WERI-Rb-1 (cell line): ENCODE data around the gene MACROD2.

ENCODE experiments used
- DNase-seq: peaks from one replicate; pipeline ENCODE4 v3.0.0-alpha.2; 2020
- H3K27ac ChIP-seq: fragments of 250-450 bp; sonication (Bioruptor Pico); 2 replicates; pipeline ENCODE4 v1.5.1; 2020; ENCODE audit warnings: mild to moderate bottlenecking, moderate library complexity
- H3K27me3 ChIP-seq: fragments of 250-450 bp; sonication (Bioruptor Pico); 2 replicates; pipeline ENCODE4 v1.5.1; 2021; ENCODE audit warnings: mild to moderate bottlenecking, low read depth, moderate library complexity; ENCODE audit not compliant: insufficient read depth, severe bottlenecking
- H3K36me3 ChIP-seq: fragments of 250-450 bp; sonication (Bioruptor Pico); 2 replicates; pipeline ENCODE4 v1.5.1; 2020; ENCODE audit warnings: mild to moderate bottlenecking, moderate library complexity
- H3K4me3 ChIP-seq: 2 replicates; pipeline ENCODE4 v1.5.1; 2011; ENCODE audit warnings: low read depth, mild to moderate bottlenecking, control low read depth, low read length
- H3K9me3 ChIP-seq: fragments of 250-450 bp; sonication (Bioruptor Pico); 2 replicates; pipeline ENCODE4 v1.5.1; 2021; ENCODE audit warnings: mild to moderate bottlenecking, moderate library complexity; ENCODE audit not compliant: severe bottlenecking
- TF ChIP-seq, protein P1 (sequence below): IDR thresholded peaks from 2 replicates; pipeline ENCODE4 v1.5.1; 2011; ENCODE audit warnings: low read depth, mild to moderate bottlenecking, control low read depth, inconsistent platforms, low read length

MACROD2 gene

DNA sequence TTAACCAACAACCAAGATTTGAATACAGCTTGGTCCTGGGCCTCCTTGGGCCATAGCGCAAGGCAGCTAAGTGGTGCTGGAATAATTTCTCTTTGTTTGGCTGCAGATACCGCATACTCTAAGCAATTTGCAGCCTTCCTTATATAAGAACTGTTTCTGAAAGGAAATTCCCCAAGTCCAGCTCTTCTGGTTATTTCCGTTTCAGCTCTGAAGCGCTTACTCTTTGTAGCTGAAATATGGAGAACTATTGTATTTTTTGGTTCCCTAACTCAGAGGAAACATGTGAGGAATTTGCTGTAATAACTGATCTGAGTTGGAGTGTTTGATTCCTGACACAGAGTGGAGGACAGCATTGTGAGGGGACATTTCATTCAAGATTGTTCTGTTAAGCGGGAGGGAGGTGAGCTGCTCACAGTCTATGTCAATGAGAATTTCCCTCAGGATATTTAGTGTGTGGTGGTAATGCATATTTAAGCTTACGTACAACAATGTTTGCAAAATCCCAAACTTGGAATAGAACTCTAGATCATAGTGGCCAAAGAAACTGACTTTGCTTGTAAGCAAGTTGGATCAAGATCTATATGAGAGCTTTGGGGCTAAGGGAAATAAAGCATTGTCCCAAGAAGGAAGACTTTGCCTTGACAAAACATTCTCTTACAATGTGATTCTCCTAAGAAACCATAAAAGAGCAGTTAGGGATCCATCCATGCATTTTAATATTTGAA lies 918.7 kb downstream of the MACROD2 start:
- Histone ChIP-seq H3K4me3 (no peak overlapping the region), H3K9me3 (no peaks in the 10 kb centered on the region), H3K27me3 (no peaks in the 10 kb centered on the region), H3K36me3 (no peaks in the 10 kb centered on the region), H3K27ac (no peak overlapping the region)
- TF ChIP-seq, protein P1, sequence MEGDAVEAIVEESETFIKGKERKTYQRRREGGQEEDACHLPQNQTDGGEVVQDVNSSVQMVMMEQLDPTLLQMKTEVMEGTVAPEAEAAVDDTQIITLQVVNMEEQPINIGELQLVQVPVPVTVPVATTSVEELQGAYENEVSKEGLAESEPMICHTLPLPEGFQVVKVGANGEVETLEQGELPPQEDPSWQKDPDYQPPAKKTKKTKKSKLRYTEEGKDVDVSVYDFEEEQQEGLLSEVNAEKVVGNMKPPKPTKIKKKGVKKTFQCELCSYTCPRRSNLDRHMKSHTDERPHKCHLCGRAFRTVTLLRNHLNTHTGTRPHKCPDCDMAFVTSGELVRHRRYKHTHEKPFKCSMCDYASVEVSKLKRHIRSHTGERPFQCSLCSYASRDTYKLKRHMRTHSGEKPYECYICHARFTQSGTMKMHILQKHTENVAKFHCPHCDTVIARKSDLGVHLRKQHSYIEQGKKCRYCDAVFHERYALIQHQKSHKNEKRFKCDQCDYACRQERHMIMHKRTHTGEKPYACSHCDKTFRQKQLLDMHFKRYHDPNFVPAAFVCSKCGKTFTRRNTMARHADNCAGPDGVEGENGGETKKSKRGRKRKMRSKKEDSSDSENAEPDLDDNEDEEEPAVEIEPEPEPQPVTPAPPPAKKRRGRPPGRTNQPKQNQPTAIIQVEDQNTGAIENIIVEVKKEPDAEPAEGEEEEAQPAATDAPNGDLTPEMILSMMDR: no peak
- no peak for DNase-seq

DNA sequence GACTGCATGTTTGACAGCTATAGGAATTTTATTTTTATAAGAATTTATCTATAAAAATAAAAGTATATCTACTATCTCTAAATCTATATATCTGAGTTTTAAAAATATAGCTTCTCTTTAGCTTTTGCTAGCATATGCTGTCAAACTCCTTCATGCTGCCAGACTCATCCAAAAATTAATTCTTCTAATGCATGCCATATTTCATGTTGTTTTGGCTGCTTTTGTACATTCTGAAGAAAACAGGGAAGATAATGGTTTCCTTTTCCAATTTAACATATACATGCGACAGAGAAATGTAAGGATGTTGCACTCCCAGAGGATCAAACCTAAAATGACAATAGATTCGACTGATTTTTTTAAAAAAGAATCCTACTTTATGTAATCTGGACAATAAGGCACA lies 919.3 kb downstream of the MACROD2 start:
- no peaks in the 10 kb centered on the region for H3K9me3 ChIP-seq
- no peaks in the 10 kb centered on the region for H3K36me3 ChIP-seq
- no peak overlapping the region for H3K27ac ChIP-seq
- no peak for DNase-seq
- H3K4me3 ChIP-seq: no peak overlapping the region
- TF ChIP-seq, protein P1: no peak
- no peaks in the 10 kb centered on the region for H3K27me3 ChIP-seq

DNA sequence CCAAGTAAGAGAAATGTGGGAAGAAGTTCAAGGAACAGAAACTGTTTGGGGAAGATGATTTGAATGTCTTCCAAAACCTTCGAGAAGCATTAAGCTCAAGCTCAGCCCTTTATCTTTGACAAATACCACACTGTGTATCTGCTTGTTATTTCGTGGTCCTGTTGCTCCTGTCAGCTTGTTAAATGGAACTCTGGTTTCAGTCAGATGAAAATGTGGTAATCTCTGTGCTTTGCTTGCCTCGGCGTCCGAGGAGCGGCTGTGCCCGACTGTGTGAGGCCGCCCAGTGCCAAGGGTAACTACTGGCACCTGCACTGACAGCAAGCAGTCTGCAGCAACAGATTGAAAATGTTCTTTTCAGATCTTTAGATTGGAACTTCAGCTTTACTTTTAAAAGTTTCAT lies 920.0 kb downstream of the MACROD2 start:
- Histone ChIP-seq H3K27me3 (no peaks in the 10 kb centered on the region), H3K4me3 (no peak overlapping the region), H3K9me3 (no peaks in the 10 kb centered on the region), H3K27ac (no peak overlapping the region), H3K36me3 (no peaks in the 10 kb centered on the region)
- TF ChIP-seq, protein P1: no peak
- no peak for DNase-seq

DNA sequence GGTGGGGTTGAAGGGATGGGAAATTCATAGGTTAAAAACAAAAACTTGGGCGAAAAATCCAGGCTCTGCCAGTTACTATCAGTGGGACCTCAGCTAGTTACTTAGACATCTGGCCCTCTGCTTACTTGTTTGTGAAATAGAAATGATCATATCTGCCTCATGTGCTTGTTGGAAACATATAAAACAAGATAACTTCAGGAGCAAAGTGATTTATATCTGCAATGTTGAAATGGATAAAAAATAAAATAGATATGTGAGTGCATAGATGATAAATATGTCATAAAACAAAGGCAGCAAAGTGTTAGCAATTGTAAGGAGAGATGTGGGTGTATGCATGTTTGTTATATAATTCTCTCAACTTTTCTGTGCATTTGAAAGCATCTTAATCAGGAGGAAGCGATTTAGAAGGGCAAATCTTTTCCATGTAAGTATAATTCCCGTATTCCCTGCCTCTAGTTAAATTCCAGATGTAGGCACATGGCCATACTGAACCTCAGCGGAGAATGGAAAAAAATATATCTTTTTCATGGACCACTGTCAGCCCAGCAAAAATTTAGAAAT lies 921.1 kb downstream of the MACROD2 start:
- TF ChIP-seq, protein P1: no peak
- Histone ChIP-seq H3K4me3 (no peak overlapping the region), H3K36me3 (no peaks in the 10 kb centered on the region), H3K9me3 (no peaks in the 10 kb centered on the region), H3K27ac (no peak overlapping the region), H3K27me3 (no peaks in the 10 kb centered on the region)
- no peak for DNase-seq

DNA sequence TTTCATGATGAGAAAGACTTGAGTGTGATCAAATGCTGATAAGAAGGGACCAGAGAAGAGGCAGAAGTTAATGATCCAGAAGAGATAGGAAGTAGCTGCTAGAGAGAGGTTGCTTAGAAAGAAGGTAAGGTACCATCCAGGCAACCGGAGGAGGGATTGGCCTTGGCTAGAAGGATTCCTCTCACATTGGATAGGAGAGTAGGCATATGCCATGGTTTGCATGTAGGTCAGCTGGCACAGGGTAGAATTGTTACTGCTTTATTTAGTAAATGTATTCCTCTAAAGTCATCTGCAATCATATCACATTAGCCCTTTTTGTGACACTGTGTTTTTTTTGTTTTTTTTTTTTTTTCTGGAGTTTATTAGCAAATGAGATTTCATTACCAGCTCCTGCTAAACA lies 923.0 kb downstream of the MACROD2 start:
- no peak overlapping the region for H3K4me3 ChIP-seq
- H3K36me3 ChIP-seq: no peaks in the 10 kb centered on the region
- H3K27me3 ChIP-seq: no peaks in the 10 kb centered on the region
- no peaks in the 10 kb centered on the region for H3K9me3 ChIP-seq
- no peak for DNase-seq
- H3K27ac ChIP-seq: no peak overlapping the region
- TF ChIP-seq, protein P1: no peak

DNA sequence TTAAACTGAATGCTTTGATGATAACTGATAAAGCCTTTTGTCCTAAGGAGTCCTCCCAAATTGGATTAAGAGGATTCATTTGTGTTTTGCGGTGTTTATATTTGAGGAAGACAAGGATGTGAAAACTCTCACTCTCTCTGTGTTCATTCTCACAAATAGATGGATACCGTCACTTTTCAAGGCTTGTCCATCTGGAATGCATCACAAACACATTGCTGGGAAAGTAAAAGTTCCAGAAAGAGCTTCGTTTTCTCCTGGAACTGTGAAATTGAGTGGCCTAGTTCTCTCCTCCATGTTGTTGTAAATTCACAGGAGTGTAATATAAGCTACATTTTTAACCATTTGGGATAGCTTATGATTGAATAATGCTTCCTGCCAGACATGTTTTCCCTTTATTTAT lies 923.7 kb downstream of the MACROD2 start:
- Histone ChIP-seq H3K4me3 (no peak overlapping the region), H3K36me3 (no peaks in the 10 kb centered on the region), H3K27me3 (no peaks in the 10 kb centered on the region), H3K9me3 (no peaks in the 10 kb centered on the region), H3K27ac (no peak overlapping the region)
- TF ChIP-seq, protein P1: no peak
- DNase-seq: no peak
